ENCODE results near the gene FBXO38. TPM values are rescaled to one million over a fixed set of nuclear protein-coding genes. Genes with fewer than 3 reads are reported as not detected.

The FBXO38 gene
- total and polyA plus RNA-seq, 2 of the 13 experiments (the other 11 are each of a cell fraction or from before 2014, with no cell fraction given), result 24.8 to 35.9 TPM

DNA sequence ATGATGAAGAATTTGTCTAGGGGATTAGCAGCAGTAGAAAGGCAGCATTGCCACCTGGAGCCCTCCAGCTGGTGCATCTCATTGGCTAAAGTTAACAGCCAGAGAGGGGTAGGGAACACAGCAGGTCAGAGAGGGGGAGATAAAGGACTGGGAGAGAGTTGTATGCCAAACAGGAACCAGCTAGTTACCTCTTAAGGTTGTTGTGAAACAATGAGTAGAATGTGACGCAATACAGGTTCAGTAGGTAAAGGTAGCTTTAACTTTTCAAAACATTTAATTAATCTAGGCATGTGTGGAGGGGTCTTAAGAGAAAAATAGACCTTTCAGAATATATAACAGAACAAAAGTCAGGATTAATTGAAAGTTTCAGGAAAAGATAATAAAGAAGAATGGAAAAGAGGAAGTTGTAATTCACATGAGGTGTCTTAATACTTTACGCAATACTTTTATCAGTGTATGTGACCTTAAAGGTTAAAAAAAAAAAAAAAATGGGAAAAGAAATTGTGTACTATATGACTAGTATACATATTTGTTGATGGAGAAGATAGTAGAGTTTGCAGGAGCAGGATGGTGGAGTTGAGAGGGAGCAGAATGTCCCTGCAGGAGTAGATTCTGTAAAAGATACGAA lies 14.3 kb downstream of the FBXO38 start (continued):
- TF ChIP-seq, protein P1, sequence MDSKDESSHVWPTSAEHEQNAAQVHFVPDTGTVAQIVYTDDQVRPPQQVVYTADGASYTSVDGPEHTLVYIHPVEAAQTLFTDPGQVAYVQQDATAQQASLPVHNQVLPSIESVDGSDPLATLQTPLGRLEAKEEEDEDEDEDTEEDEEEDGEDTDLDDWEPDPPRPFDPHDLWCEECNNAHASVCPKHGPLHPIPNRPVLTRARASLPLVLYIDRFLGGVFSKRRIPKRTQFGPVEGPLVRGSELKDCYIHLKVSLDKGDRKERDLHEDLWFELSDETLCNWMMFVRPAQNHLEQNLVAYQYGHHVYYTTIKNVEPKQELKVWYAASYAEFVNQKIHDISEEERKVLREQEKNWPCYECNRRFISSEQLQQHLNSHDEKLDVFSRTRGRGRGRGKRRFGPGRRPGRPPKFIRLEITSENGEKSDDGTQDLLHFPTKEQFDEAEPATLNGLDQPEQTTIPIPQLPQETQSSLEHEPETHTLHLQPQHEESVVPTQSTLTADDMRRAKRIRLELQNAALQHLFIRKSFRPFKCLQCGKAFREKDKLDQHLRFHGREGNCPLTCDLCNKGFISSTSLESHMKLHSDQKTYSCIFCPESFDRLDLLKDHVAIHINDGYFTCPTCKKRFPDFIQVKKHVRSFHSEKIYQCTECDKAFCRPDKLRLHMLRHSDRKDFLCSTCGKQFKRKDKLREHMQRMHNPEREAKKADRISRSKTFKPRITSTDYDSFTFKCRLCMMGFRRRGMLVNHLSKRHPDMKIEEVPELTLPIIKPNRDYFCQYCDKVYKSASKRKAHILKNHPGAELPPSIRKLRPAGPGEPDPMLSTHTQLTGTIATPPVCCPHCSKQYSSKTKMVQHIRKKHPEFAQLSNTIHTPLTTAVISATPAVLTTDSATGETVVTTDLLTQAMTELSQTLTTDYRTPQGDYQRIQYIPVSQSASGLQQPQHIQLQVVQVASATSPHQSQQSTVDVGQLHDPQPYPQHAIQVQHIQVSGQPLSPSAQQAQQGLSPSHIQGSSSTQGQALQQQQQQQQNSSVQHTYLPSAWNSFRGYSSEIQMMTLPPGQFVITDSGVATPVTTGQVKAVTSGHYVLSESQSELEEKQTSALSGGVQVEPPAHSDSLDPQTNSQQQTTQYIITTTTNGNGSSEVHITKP (CRISPR knock-in tag; IDR thresholded peaks at IDR 0.05; ENCODE audit: low read depth), result 0 out of 2 replicates have a peak, but pooled peaks have one; percentile 34
- TF ChIP-seq ATF1 (CRISPR knock-in tag; IDR thresholded peaks at IDR 0.05), result no peak; the same call in 1 of the 2 replicates
- TF ChIP-seq SOX5 (CRISPR knock-in tag; IDR thresholded peaks at IDR 0.05; ENCODE audit: borderline replicate concordance), result peak; percentile 28; the same call in 1 of the 2 replicates
- peak; percentile 84 for TF ChIP-seq NR2F6 (IDR thresholded peaks at IDR 0.05)
- TF ChIP-seq NR2F6 (CRISPR knock-in tag; IDR thresholded peaks at IDR 0.05), result peak; percentile 25; the same call in 1 of the 2 replicates
- TF ChIP-seq, protein P2, sequence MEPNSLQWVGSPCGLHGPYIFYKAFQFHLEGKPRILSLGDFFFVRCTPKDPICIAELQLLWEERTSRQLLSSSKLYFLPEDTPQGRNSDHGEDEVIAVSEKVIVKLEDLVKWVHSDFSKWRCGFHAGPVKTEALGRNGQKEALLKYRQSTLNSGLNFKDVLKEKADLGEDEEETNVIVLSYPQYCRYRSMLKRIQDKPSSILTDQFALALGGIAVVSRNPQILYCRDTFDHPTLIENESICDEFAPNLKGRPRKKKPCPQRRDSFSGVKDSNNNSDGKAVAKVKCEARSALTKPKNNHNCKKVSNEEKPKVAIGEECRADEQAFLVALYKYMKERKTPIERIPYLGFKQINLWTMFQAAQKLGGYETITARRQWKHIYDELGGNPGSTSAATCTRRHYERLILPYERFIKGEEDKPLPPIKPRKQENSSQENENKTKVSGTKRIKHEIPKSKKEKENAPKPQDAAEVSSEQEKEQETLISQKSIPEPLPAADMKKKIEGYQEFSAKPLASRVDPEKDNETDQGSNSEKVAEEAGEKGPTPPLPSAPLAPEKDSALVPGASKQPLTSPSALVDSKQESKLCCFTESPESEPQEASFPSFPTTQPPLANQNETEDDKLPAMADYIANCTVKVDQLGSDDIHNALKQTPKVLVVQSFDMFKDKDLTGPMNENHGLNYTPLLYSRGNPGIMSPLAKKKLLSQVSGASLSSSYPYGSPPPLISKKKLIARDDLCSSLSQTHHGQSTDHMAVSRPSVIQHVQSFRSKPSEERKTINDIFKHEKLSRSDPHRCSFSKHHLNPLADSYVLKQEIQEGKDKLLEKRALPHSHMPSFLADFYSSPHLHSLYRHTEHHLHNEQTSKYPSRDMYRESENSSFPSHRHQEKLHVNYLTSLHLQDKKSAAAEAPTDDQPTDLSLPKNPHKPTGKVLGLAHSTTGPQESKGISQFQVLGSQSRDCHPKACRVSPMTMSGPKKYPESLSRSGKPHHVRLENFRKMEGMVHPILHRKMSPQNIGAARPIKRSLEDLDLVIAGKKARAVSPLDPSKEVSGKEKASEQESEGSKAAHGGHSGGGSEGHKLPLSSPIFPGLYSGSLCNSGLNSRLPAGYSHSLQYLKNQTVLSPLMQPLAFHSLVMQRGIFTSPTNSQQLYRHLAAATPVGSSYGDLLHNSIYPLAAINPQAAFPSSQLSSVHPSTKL (CRISPR knock-in tag; IDR thresholded peaks at IDR 0.05), result peak; percentile 64; the same call in 1 of the 2 replicates
- TF ChIP-seq ZEB1 (IDR thresholded peaks at IDR 0.05; ENCODE audit: insufficient replicate concordance, low read depth), result peak; percentile 51
- TF ChIP-seq, protein P3, sequence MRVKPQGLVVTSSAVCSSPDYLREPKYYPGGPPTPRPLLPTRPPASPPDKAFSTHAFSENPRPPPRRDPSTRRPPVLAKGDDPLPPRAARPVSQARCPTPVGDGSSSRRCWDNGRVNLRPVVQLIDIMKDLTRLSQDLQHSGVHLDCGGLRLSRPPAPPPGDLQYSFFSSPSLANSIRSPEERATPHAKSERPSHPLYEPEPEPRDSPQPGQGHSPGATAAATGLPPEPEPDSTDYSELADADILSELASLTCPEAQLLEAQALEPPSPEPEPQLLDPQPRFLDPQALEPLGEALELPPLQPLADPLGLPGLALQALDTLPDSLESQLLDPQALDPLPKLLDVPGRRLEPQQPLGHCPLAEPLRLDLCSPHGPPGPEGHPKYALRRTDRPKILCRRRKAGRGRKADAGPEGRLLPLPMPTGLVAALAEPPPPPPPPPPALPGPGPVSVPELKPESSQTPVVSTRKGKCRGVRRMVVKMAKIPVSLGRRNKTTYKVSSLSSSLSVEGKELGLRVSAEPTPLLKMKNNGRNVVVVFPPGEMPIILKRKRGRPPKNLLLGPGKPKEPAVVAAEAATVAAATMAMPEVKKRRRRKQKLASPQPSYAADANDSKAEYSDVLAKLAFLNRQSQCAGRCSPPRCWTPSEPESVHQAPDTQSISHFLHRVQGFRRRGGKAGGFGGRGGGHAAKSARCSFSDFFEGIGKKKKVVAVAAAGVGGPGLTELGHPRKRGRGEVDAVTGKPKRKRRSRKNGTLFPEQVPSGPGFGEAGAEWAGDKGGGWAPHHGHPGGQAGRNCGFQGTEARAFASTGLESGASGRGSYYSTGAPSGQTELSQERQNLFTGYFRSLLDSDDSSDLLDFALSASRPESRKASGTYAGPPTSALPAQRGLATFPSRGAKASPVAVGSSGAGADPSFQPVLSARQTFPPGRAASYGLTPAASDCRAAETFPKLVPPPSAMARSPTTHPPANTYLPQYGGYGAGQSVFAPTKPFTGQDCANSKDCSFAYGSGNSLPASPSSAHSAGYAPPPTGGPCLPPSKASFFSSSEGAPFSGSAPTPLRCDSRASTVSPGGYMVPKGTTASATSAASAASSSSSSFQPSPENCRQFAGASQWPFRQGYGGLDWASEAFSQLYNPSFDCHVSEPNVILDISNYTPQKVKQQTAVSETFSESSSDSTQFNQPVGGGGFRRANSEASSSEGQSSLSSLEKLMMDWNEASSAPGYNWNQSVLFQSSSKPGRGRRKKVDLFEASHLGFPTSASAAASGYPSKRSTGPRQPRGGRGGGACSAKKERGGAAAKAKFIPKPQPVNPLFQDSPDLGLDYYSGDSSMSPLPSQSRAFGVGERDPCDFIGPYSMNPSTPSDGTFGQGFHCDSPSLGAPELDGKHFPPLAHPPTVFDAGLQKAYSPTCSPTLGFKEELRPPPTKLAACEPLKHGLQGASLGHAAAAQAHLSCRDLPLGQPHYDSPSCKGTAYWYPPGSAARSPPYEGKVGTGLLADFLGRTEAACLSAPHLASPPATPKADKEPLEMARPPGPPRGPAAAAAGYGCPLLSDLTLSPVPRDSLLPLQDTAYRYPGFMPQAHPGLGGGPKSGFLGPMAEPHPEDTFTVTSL (CRISPR knock-in tag; IDR thresholded peaks at IDR 0.05; ENCODE audit: borderline replicate concordance), result peak; percentile 45; the same call in 1 of the 2 replicates
- TF ChIP-seq CREB1 (IDR thresholded peaks at IDR 0.05), result no peak
- TF ChIP-seq CREB1 (CRISPR knock-in tag; IDR thresholded peaks at IDR 0.05), result peak; percentile 55
- peak in 1 of 2 experiments; percentile 77; a peak in 2 of 4 replicates for TF ChIP-seq NR2F1 (CRISPR knock-in tag; IDR thresholded peaks at IDR 0.05)
- peak; percentile 33; the same call in 1 of the 2 replicates for TF ChIP-seq NR2F2 (IDR thresholded peaks at IDR 0.05; ENCODE audit: borderline replicate concordance, low read depth)
- TF ChIP-seq GATAD2A (CRISPR knock-in tag; IDR thresholded peaks at IDR 0.05), result peak; percentile 76
- TF ChIP-seq SAP130 (CRISPR knock-in tag; IDR thresholded peaks at IDR 0.05; ENCODE audit: low read depth), result 0 out of 2 replicates have a peak, but pooled peaks have one; percentile 17
- TF ChIP-seq ATF7 (IDR thresholded peaks at IDR 0.05), result 0 out of 2 replicates have a peak, but pooled peaks have one; percentile 1
- TF ChIP-seq ATF7 (CRISPR knock-in tag; IDR thresholded peaks at IDR 0.05), result no peak
- 0 out of 2 replicates have a peak, but pooled peaks have one; percentile 18 for TF ChIP-seq ZMYM4 (CRISPR knock-in tag; IDR thresholded peaks at IDR 0.05)
- no peak for TF ChIP-seq ZFP1 (CRISPR knock-in tag; IDR thresholded peaks at IDR 0.05)

All from HepG2 (cell line).